H1 (cell line): ENCODE results near the gene ITGAE.

Experiments used
- EZH2 ChIP-seq: fragments of 200-600 bp; sonication (generic); IDR thresholded peaks from 2 replicates; pipeline ENCODE4 v1.7.1; 2012; ENCODE audit warnings: low read depth, mild to moderate bottlenecking, moderate library complexity, low read length, inconsistent platforms; ENCODE audit not compliant: severe bottlenecking
- POLR2AphosphoS5 ChIP-seq: IDR thresholded peaks from 2 replicates; pipeline ENCODE4 v1.6.1; 2011; ENCODE audit warnings: low read depth, low read length
- RFX5 ChIP-seq: IDR thresholded peaks from 2 replicates; pipeline ENCODE4 v1.6.1; 2011; ENCODE audit warnings: low read depth, low read length, improper control_type of control experiment, borderline replicate concordance
- SRF ChIP-seq: IDR thresholded peaks from 2 replicates; pipeline ENCODE4 v1.6.1; 2011; ENCODE audit warnings: mild to moderate bottlenecking, low read depth, low read length, moderate library complexity
- TAF1 ChIP-seq: IDR thresholded peaks from 2 replicates; pipeline ENCODE4 v1.6.1; 2011; ENCODE audit warnings: mild to moderate bottlenecking, low read depth, low read length
- TF ChIP-seq, protein P1 (sequence below), 3 experiments: IDR thresholded peaks; 1 replicate in 2 of 3; 2 replicates in 1 of 3; pipeline versions ENCODE4 v1.5.1 to v1.6.1; 2011; ENCODE audit warnings: low read length in 3 of 3, mild to moderate bottlenecking in 3 of 3, inconsistent platforms in 2 of 3, low read depth in 1 of 3, moderate library complexity in 1 of 3; ENCODE audit not compliant: insufficient read depth in 1 of 3; ENCODE audit errors: control extremely low read depth in 1 of 3

DNA sequence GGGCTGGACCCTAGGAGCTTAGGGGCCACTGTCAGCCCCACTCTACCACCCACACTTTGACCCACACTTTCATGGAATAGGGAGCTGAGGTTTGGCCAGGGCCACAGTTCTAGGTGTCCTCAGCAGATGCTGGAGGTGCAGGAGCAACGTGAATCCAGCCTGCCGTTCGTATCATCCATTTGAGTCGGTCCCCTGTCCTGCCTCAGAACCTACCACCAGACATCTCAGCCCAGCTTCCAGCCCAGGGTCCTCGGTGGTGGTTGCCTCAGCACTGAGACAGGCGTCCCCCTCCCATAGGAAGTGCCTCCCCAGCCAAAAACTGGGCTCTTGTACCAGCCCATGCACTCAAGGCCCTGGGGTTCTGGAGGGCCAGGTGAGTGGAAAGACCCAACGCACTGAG lies 359 bp upstream of the ITGAE start:
- no peak for TF ChIP-seq RFX5
- no peak for TF ChIP-seq POLR2AphosphoS5
- TF ChIP-seq TAF1, result no peak
- TF ChIP-seq, protein P1, sequence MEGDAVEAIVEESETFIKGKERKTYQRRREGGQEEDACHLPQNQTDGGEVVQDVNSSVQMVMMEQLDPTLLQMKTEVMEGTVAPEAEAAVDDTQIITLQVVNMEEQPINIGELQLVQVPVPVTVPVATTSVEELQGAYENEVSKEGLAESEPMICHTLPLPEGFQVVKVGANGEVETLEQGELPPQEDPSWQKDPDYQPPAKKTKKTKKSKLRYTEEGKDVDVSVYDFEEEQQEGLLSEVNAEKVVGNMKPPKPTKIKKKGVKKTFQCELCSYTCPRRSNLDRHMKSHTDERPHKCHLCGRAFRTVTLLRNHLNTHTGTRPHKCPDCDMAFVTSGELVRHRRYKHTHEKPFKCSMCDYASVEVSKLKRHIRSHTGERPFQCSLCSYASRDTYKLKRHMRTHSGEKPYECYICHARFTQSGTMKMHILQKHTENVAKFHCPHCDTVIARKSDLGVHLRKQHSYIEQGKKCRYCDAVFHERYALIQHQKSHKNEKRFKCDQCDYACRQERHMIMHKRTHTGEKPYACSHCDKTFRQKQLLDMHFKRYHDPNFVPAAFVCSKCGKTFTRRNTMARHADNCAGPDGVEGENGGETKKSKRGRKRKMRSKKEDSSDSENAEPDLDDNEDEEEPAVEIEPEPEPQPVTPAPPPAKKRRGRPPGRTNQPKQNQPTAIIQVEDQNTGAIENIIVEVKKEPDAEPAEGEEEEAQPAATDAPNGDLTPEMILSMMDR (IDR thresholded peaks at IDR 0.05; ENCODE audit: control extremely low read depth in 1 of 3, insufficient read depth in 1 of 3, low read depth in 1 of 3, low read length in 3 of 3), result no peak
- no peak for TF ChIP-seq SRF
- TF ChIP-seq EZH2, result no peak
